HepG2 (cell line): ENCODE results near the gene CCNI2. TPM values are rescaled to one million over a fixed set of nuclear protein-coding genes. Genes with fewer than 3 reads are reported as not detected.

Source experiments
- MTA1 ChIP-seq: sonication (generic); formaldehyde crosslinking; IDR thresholded peaks from 2 replicates; pipeline ENCODE4 v1.4.0; 2020; ENCODE audit warnings: missing genetic modification reagents, mild to moderate bottlenecking, borderline replicate concordance
- SKIL ChIP-seq: sonication (generic); formaldehyde crosslinking; IDR thresholded peaks from 2 replicates; pipeline ENCODE4 v1.8.0; 2022; ENCODE audit warnings: missing genetic modification reagents, mild to moderate bottlenecking, moderate library complexity, borderline replicate concordance
- SNAPC4 ChIP-seq: sonication (generic); formaldehyde crosslinking; IDR thresholded peaks from 2 replicates; pipeline ENCODE4 v1.4.0; 2020; ENCODE audit warnings: mild to moderate bottlenecking, missing genetic modification reagents
- YEATS2 ChIP-seq: sonication (generic); formaldehyde crosslinking; IDR thresholded peaks from 2 replicates; pipeline ENCODE4 v1.4.0; 2020; ENCODE audit warnings: missing genetic modification reagents, borderline replicate concordance
- ZFAT ChIP-seq: sonication (generic); formaldehyde crosslinking; conservative IDR thresholded peaks from 2 replicates; pipeline ENCODE4 v1.8.1; 2023; ENCODE audit warnings: missing genetic modification reagents, inconsistent platforms
- ZNF350 ChIP-seq: sonication (generic); formaldehyde crosslinking; IDR thresholded peaks from 2 replicates; pipeline ENCODE4 v1.4.0; 2020; ENCODE audit warnings: mild to moderate bottlenecking, low read depth, missing genetic modification reagents, borderline replicate concordance
- ZNF547 ChIP-seq: sonication (generic); formaldehyde crosslinking; IDR thresholded peaks from 2 replicates; pipeline ENCODE4 v1.5.1; 2020; ENCODE audit warnings: mild to moderate bottlenecking, missing genetic modification reagents
- ZNF577 ChIP-seq: sonication (generic); formaldehyde crosslinking; IDR thresholded peaks from 2 replicates; pipeline ENCODE4 v1.4.0; 2020; ENCODE audit warnings: mild to moderate bottlenecking, low read depth, missing genetic modification reagents, borderline replicate concordance
- polyA plus RNA-seq, 8 experiments: library from polyadenylated mRNA; depleted of rRNA in 3 of 8; stranded (reverse) in 7 of 8; unstranded in 1 of 8; fragments of >200 nt; fragmentation: Illumina TruSeq in 4 of 8; extraction: Trizol in 4 of 8; gene quantifications; 2 replicates each; pipeline versions ENCODE4 v1.2.1 to v1.2.3, GENCODE V29; 2011 to 2016; ENCODE audit warnings: low read depth in 4 of 8, missing spikeins in 1 of 8, mixed read lengths in 1 of 8; ENCODE audit not compliant: insufficient read depth in 1 of 8
- total RNA-seq, 5 experiments: library from RNA; depleted of rRNA; stranded (reverse); fragments of >200 nt; fragmentation: Illumina TruSeq; extraction: Trizol; gene quantifications; 2 replicates each; pipeline ENCODE4 v1.2.3, GENCODE V29; 2016; ENCODE audit warnings: low read depth in 1 of 5
- TF ChIP-seq, protein P1 (sequence below): sonication (generic); formaldehyde crosslinking; IDR thresholded peaks from 2 replicates; pipeline ENCODE4 v1.4.0; 2020; ENCODE audit warnings: mild to moderate bottlenecking, missing genetic modification reagents

Gene CCNI2
- total and polyA plus RNA-seq, 2 of the 13 experiments (the other 11 are each of a cell fraction or from before 2014, with no cell fraction given): not detected

GRCh38 chr5:132767150-132767549 is 19.9 kb downstream of the CCNI2 start (continued):
- TF ChIP-seq MTA1 (CRISPR knock-in tag): no peak
- TF ChIP-seq ZNF350: no peak
- no peak for TF ChIP-seq SNAPC4 (CRISPR knock-in tag)
- TF ChIP-seq SKIL (CRISPR knock-in tag): no peak
- no peak for TF ChIP-seq ZNF547 (CRISPR knock-in tag)
- TF ChIP-seq ZFAT: no peak
- no peak for TF ChIP-seq YEATS2
- TF ChIP-seq, protein P1, sequence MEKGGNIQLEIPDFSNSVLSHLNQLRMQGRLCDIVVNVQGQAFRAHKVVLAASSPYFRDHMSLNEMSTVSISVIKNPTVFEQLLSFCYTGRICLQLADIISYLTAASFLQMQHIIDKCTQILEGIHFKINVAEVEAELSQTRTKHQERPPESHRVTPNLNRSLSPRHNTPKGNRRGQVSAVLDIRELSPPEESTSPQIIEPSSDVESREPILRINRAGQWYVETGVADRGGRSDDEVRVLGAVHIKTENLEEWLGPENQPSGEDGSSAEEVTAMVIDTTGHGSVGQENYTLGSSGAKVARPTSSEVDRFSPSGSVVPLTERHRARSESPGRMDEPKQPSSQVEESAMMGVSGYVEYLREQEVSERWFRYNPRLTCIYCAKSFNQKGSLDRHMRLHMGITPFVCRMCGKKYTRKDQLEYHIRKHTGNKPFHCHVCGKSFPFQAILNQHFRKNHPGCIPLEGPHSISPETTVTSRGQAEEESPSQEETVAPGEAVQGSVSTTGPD: no peak
- TF ChIP-seq ZNF577 (CRISPR knock-in tag): no peak
